GM18907 (cell line): ENCODE results near the gene GMDS.

ENCODE experiments used
- ATAC-seq: cut with Tn5 transposase; IDR thresholded peaks from one replicate; pipeline ENCODE4 v1.9.1; 2021; ENCODE audit warnings: mild to moderate bottlenecking, moderate library complexity; ENCODE audit not compliant: unreplicated experiment

GMDS gene

DNA sequence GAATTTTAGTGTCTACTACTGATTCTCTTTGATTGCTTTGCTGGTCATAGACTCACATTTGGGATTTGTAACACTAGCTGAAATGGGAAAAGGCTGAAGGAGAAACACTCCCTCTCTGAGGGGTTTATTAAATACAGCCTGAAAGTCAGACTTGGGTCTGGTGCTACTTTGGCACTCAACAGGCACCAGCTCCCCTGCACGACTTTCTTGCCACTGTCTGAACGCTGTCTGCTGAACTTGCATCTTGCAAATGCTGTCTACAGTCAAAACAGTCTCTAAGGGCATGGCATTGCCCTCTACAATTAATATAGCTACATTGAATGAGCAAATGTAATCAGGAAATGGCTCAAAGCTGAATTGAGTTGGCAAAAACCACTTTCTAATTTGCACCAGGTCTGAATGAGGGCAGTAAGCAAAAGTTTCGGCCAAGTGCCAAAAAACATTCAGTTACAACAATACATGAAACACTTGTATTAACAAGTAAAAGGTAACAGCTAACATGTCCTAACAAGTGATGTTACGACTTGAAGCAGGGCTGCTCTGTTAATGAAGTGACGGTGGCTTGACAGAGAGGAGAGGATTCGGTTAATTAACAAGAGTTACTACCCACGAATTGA, 516.2 kb downstream of the GMDS start:
- no peak for ATAC-seq

- ATAC-seq: no peak
Observed at GRCh38 chr6:1726341-1726768, 519.0 kb downstream of the GMDS start.

- no peak for ATAC-seq
Observed at GRCh38 chr6:1724616-1725015, 520.8 kb downstream of the GMDS start.

DNA sequence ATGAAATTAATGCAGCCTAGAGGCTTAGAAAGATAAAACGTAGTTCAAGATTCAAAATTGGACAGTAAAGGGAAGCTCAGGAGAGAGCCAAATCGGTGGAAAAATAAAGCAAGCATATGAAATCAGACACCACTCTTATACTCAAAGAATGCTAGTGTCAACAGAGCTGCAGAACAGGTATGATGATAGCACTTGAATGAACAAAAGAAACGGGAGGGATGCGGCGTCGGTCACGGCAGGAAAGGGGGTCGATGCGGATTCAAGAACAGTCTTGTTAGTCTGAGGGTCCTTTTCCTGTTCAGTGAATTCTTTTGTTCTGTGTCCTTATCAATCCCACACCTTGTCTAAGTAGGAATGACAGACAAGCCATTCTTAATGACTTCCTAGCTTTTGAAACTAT, 521.3 kb downstream of the GMDS start:
- no peak for ATAC-seq

- ATAC-seq: no peak
Observed at GRCh38 chr6:1722801-1723200, 522.6 kb downstream of the GMDS start.

- ATAC-seq: no peak
Observed at GRCh38 chr6:1720620-1721322, 524.6 kb downstream of the GMDS start.

DNA sequence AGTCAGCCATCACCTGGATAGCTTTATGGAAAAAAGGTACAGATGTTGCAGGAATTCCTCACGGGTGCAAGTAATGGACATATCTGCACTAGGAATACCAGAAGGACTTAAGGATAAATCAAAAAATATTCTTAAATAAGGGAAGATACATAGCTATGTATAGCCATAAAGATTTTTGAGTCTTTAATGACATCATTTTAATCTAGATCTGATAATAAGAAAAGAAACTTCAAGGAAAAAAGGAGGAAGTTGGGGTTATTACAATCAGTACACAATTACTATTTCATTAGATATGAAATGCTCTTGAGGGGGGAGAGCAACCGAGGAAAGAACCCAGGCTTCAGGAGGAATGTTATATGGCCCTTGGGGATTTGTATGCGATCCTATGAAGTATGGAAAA, 525.5 kb downstream of the GMDS start:
- no peak for ATAC-seq

GRCh38 chr6:1716868-1717267, 528.5 kb downstream of the GMDS start:
- no peak for ATAC-seq

DNA sequence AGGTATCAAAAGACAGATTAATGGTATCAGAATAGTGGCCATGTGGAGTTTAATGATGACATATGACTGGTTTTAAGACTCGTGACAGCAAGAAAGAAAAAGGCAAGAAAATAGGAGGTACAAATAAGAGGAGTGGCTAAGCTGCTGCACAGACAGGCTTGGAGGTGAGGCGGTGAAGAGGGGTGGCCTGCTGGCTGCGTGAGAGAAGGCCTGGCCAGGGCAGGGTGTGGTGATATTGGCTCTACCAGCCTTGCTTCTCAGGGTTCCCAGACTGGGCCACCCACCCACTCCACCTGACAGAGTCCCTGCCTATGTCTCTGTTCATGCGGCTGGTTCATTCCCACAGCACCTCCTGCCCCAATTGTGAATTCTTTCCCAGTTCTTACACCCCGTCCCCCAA, 529.0 kb downstream of the GMDS start:
- ATAC-seq: no peak

DNA sequence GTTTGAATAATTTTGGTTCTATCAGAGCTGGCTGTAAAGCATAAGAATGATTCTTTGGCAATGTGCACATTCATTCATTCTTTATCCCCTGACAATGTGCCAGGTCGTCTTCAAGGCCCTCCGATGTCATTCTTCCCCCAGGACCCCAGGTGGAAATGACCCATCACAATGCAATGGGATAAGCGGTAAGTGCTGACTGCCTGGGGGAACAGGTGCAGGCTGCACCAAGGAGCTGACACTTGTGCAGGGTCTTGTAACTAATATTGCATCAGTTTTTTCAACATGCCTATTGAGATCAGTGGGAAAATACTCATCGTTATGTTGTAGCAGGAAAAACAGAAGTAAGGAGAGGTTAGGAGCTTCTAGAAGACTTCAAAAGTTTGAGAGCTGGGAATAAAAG, 530.1 kb downstream of the GMDS start:
- no peak for ATAC-seq

DNA sequence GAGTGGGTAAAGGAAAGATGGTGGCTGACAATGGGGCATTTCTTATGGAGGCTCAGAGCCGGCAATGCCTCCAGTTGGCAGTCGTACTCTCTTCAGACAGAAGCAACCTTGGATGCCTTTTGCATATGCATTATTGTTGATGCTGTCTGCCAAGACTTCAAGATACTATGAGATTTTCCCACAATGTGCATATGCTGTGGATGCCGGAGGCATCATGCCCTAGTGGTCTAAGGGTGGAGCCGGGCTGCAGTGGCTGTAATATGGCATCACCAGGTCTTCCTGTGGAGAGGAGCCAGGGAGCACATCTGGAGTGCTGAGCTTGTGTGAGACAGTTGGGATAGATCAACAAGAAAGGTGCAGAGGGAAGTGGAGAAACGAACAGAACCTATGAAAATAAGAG, 530.8 kb downstream of the GMDS start:
- no peak for ATAC-seq

GRCh38 chr6:1713016-1713600, 532.3 kb downstream of the GMDS start:
- ATAC-seq: no peak

DNA sequence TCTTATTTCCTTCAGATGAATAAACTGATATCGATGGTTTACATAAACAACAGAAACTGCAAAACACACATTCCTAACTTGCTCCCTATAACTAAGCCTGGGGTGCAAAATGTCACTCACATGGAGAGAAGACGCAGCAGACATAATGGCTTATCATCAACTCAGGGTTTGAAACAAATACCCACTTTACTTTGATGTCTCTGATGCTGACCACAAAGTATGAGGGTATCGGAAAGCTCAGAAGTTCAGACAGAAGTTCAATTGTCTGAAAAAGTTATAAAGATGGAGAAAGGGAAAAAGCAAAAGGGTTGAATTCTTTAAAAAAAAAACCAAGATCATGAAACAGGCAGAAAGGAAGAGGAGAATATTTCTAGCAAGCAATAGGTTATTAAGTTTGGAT, 533.0 kb downstream of the GMDS start:
- ATAC-seq: no peak

GRCh38 chr6:1711136-1711535, 534.3 kb downstream of the GMDS start:
- no peak for ATAC-seq

DNA sequence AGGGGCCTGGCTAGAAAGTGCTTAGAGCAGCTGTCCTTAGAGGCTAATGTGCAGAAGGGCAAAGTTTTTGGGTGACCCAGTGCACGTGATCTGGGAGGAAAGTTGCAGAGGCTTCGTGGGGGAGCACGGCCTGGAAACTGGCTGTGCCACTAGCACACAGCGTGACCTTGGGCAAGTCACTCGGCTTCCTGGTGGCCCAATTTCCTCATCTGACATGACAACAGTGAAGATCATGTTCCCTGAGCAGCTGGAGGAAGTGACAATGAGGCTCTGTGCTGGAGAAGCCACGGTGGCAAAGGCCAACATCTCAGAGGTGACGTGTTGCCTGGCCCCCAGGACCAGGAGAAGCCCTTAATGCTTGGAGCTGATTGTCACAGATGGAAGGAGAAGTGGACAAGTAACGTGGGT, 536.2 kb downstream of the GMDS start:
- ATAC-seq: no peak

GRCh38 chr6:1708820-1709219, 536.6 kb downstream of the GMDS start:
- ATAC-seq: no peak

- no peak for ATAC-seq
Observed at GRCh38 chr6:1708122-1708521, 537.3 kb downstream of the GMDS start.

- ATAC-seq: no peak
Observed at GRCh38 chr6:1705630-1706029, 539.8 kb downstream of the GMDS start.

DNA sequence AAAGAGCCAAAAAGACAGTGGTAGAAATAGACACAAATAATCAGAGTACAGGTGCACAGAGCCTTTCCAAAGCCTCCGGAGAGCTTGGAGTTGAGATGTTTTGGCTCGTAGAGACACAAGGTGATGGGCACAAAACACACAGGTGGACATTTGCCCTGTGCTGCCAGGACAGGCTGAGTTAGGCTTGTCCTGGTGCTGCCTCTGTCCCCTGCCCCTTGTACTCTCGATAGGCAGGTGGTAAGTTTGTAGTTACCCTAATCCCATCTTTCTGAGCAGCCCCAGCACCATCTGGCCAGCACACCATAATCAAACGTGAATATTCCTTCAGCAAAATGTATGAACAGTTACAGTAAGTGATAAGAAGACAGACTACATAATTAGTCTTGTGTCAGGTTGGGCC, 540.2 kb downstream of the GMDS start:
- no peak for ATAC-seq

- ATAC-seq: no peak
Observed at GRCh38 chr6:1704711-1705110, 540.7 kb downstream of the GMDS start.

DNA sequence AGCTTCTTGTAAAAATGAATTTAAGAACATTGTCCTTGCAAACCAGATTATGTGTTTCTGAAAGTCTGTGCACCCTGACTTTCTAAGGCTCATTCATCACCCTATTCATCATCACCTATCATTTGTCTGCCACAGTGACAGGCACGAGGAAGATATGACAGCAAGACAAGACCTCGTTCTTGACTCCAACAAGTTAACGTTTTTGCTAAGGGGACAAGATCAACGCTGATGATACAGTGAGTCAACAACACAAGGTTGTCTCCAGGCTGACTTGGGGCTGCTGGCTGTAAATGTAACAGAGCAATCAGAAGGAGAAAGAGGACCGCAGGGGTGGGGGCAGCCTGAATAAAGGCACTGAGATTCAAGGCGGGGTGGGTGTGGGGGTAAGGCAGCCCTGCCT, 541.5 kb downstream of the GMDS start:
- no peak for ATAC-seq

DNA sequence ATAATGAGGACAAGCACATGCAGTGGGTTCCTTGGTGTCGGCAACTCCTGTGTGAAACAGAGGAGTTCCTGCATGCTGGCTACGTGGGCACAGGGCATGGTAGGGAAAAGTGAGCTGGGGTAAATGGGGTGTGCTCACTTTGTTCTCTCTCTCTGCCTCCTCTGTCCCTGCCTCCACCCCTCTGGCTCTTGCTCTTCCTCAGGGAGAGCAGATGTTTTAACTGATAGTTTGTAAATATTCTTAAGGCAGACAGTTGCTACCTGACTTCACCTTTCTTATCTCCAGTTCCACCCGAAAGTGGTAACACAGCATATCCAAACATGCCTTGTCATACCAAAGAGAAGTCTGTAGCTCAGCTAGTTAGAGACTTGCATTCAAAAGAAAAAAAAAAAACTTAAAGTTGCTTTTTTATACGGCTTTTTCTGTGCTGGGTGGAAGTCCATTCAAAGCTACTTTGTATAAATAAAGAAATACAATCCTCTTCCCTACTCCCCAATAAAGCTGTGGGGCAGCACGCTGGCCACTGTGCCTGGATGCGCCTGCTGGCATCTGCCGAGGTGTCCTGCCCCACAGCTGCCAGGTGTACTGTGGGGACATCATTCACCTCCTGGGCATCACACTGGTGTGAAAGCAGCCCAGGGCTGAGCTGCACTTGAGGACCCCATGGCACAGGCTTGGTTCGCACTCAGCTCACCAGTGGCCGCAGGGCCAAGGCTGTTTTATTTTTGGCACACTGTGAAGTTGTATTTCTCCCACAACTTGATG, 542.1 kb downstream of the GMDS start:
- ATAC-seq: no peak
